PC-9 (cell line): Measurements from ENCODE around the gene SCAMP1. TPM values are rescaled to one million over a fixed set of nuclear protein-coding genes. Genes with fewer than 3 reads are reported as not detected.
A peak's percentile ranks its signal among the peaks of the same experiment; 100 is the strongest.

Source experiments
- BruUV-seq: library from RNA; stranded (reverse); fragments of 400-500 nt; replicated peaks from 2 replicates; lab custom pipeline; 2021; lab: Mats Ljungman, UMichigan
- CTCF ChIA-PET: fragments of 300-600 bp; sonication (Branson Sonifier 250); formaldehyde crosslinking; loops from one replicate; lab custom pipeline; 2022; ENCODE audit warnings: antibody characterized with exemption; lab: Charles Lee
- POLR2A ChIA-PET: fragments of 300-600 bp; sonication (Branson Sonifier 250); formaldehyde crosslinking; loops from one replicate; lab custom pipeline; 2022; ENCODE audit warnings: antibody characterized with exemption; ENCODE audit not compliant: unreplicated experiment; lab: Charles Lee
- DNase-seq, 2 experiments: peaks; one replicate each; pipeline versions ENCODE4 v3.0.0 to v3.0.0-alpha.2; 2015 to 2022; ENCODE audit warnings: mixed read lengths in 1 of 2
- H2AFZ ChIP-seq: fragments of 200-600 bp; sonication (generic); 2 replicates; pipeline ENCODE4 v1.8.1; 2017; ENCODE audit warnings: antibody characterized with exemption
- H3F3A ChIP-seq: fragments of 200-600 bp; sonication (generic); 2 replicates; pipeline ENCODE4 v1.8.1; 2017; ENCODE audit warnings: antibody characterized with exemption, mild to moderate bottlenecking, low read depth; ENCODE audit not compliant: insufficient read depth
- H3K27ac ChIP-seq: fragments of 200-600 bp; sonication (generic); 2 replicates; pipeline ENCODE4 v1.6.1; 2016; ENCODE audit warnings: mixed run types
- H3K27me3 ChIP-seq: fragments of 200-600 bp; sonication (generic); 2 replicates; pipeline ENCODE4 v1.6.1; 2016; ENCODE audit warnings: low read depth, mixed run types; ENCODE audit not compliant: insufficient read depth
- H3K36me3 ChIP-seq: fragments of 200-600 bp; sonication (generic); 2 replicates; pipeline ENCODE4 v1.6.1; 2016; ENCODE audit warnings: low read depth, mixed run types
- H3K4me1 ChIP-seq: fragments of 200-600 bp; sonication (generic); replicated peaks from 2 replicates; pipeline ENCODE4 v1.6.1; 2016; ENCODE audit warnings: mixed run types; ENCODE audit not compliant: insufficient read depth
- H3K4me2 ChIP-seq: fragments of 200-600 bp; sonication (generic); 2 replicates; pipeline ENCODE4 v1.6.1; 2017; ENCODE audit warnings: mixed run types
- H3K4me3 ChIP-seq: fragments of 200-600 bp; sonication (generic); 2 replicates; pipeline ENCODE4 v1.6.1; 2016; ENCODE audit warnings: mixed run types
- H3K79me2 ChIP-seq: fragments of 200-600 bp; sonication (generic); 2 replicates; pipeline ENCODE4 v1.6.1; 2017; ENCODE audit warnings: low read depth, mixed run types
- H3K9me2 ChIP-seq: fragments of 200-600 bp; sonication (generic); 2 replicates; pipeline ENCODE4 v1.8.1; 2017; ENCODE audit warnings: mild to moderate bottlenecking; ENCODE audit not compliant: insufficient read depth
- H3K9me3 ChIP-seq: fragments of 200-600 bp; sonication (generic); 2 replicates; pipeline ENCODE4 v1.8.1; 2016; ENCODE audit warnings: low read depth; ENCODE audit not compliant: insufficient read depth
- H4K20me1 ChIP-seq: fragments of 200-600 bp; sonication (generic); 2 replicates; pipeline ENCODE4 v1.8.1; 2017; ENCODE audit not compliant: insufficient read depth
- CTCF ChIP-seq: fragments of 200-600 bp; sonication (generic); conservative IDR thresholded peaks from 2 replicates; pipeline ENCODE4 v1.6.1; 2017; ENCODE audit warnings: mixed run types, antibody characterized with exemption, mild to moderate bottlenecking, moderate library complexity
- EZH2 ChIP-seq: fragments of 200-600 bp; sonication (generic); IDR thresholded peaks from 2 replicates; pipeline ENCODE4 v1.8.0; 2017; ENCODE audit warnings: antibody characterized with exemption, low read depth
- intact Hi-C: fragments of 100-400 bp; cut with micrococcal nuclease; formaldehyde crosslinking; loops from one replicate; pipeline ENCODE4 v1.10.0; 2022; ENCODE audit not compliant: unreplicated experiment
- total RNA-seq: library from RNA; stranded (reverse); gene quantifications from 2 replicates; pipeline ENCODE4 v1.2.3, GENCODE V29; 2021

Gene SCAMP1
- total RNA-seq, 1 experiment from 2014 or later, result 38.7 TPM

- H3K9me2 ChIP-seq, result no peaks in the 10 kb centered on the region; the same call in 1 of the 2 replicates
- no peak overlapping the region for H3K27ac ChIP-seq
- H3K79me2 ChIP-seq, result no peaks in the 10 kb centered on the region
- no peak for TF ChIP-seq EZH2
- peak; percentile 66 for TF ChIP-seq CTCF
- H3K4me3 ChIP-seq, result no peak overlapping the region
- no TSS peak for BruUV-seq
- ChIA-PET POLR2A (no interaction called here), CTCF (interaction anchor here (0.6 kb wide), 1 partner anchor 195 kb away, joined by 3 read pairs; no protein-coding TSS in a partner anchor)
- no peak for DNase-seq
- no peaks in the 10 kb centered on the region for H4K20me1 ChIP-seq
- H3K4me2 ChIP-seq, result no peak overlapping the region
- intact Hi-C loops, result loop anchor here (2.0 kb wide), 3 partner anchors 60 to 492 kb away; no protein-coding TSS in a partner anchor
- H3F3A ChIP-seq, result no peaks in the 10 kb centered on the region
- H2AFZ ChIP-seq, result no peak overlapping the region
- H3K27me3 ChIP-seq, result no peaks in the 10 kb centered on the region
- peaks cover 7% of the 10 kb centered on the region; the same call in 1 of the 2 replicates for H3K36me3 ChIP-seq
- no peaks in the 10 kb centered on the region for H3K9me3 ChIP-seq
- no peaks in the 10 kb centered on the region for H3K4me1 ChIP-seq
These were observed 112.2 kb downstream of the SCAMP1 start for GRCh38 chr5:78472469-78473106.

GRCh38 chr5:78473751-78474150 lies 113.3 kb downstream of the SCAMP1 start:
- intact Hi-C loops, result loop anchor here (2.0 kb wide), 3 partner anchors 59 to 491 kb away; no protein-coding TSS in a partner anchor
- no peak overlapping the region for H3K4me2 ChIP-seq
- no peaks in the 10 kb centered on the region for H3K79me2 ChIP-seq
- ChIA-PET CTCF (no interaction called here), POLR2A (no interaction called here)
- no peaks in the 10 kb centered on the region for H3K9me3 ChIP-seq
- no peaks in the 10 kb centered on the region for H3K4me1 ChIP-seq
- no peaks in the 10 kb centered on the region; the same call in 1 of the 2 replicates for H3K9me2 ChIP-seq
- H4K20me1 ChIP-seq, result no peaks in the 10 kb centered on the region
- H3K36me3 ChIP-seq, result peaks cover 8% of the 10 kb centered on the region; the same call in 1 of the 2 replicates
- no TSS peak for BruUV-seq
- H3K4me3 ChIP-seq, result no peak overlapping the region
- H3F3A ChIP-seq, result no peaks in the 10 kb centered on the region
- no peak overlapping the region for H3K27ac ChIP-seq
- no peak overlapping the region for H2AFZ ChIP-seq
- no peaks in the 10 kb centered on the region for H3K27me3 ChIP-seq
- no peak for TF ChIP-seq CTCF
- no peak for TF ChIP-seq EZH2
- DNase-seq, result no peak

GRCh38 chr5:78475370-78475769 lies 115.0 kb downstream of the SCAMP1 start:
- Histone ChIP-seq H3K27ac (no peak overlapping the region), H3K4me2 (no peak overlapping the region), H3K27me3 (no peaks in the 10 kb centered on the region), H3K36me3 (peaks cover 8% of the 10 kb centered on the region; the same call in 1 of the 2 replicates), H3F3A (no peaks in the 10 kb centered on the region), H4K20me1 (no peaks in the 10 kb centered on the region), H3K4me3 (no peak overlapping the region), H2AFZ (no peak overlapping the region), H3K9me3 (no peaks in the 10 kb centered on the region), H3K9me2 (no peaks in the 10 kb centered on the region), H3K79me2 (no peaks in the 10 kb centered on the region), H3K4me1 (no peaks in the 10 kb centered on the region)
- no TSS peak for BruUV-seq
- TF ChIP-seq CTCF (no peak), EZH2 (no peak)
- CTCF ChIA-PET, result no interaction called here
- POLR2A ChIA-PET, result interaction anchor here (0.6 kb wide), 1 partner anchor 1608 kb away, joined by 19 read pairs; no protein-coding TSS in a partner anchor
- intact Hi-C loops, result no loop called here
- DNase-seq, result no peak
